Measurements from ENCODE around the gene PHAF1.

The PHAF1 gene

GRCh38 chr16:67150833-67151396, 41.2 kb downstream of the PHAF1 start, which contains the start of gene B3GNT9:
B3GNT9 (minus strand) TSS chr16:67150998; CDS start chr16:67150485, 513 bp downstream.
- no peak within 1 kb of the TSS for H3K4me2 ChIP-seq (ENCODE audit: insufficient read depth, low read length)
- DNase-seq (no peak), ATAC-seq (ENCODE audit: insufficient read depth, low read depth) (no peak)
- no peak within 1 kb of the TSS for H2AFZ ChIP-seq (ENCODE audit: low read depth, low read length)
- no peaks in the 10 kb centered on the region for H3K9me3 ChIP-seq (ENCODE audit: insufficient read depth, low read length, severe bottlenecking)
- no peak within 1 kb of the TSS for H3K4me3 ChIP-seq (ENCODE audit: low read depth in 1 of 2, low read length in 2 of 2)
- no peak within 1 kb of the TSS for H3K27ac ChIP-seq (ENCODE audit: low read length)
- TF ChIP-seq, protein P1, sequence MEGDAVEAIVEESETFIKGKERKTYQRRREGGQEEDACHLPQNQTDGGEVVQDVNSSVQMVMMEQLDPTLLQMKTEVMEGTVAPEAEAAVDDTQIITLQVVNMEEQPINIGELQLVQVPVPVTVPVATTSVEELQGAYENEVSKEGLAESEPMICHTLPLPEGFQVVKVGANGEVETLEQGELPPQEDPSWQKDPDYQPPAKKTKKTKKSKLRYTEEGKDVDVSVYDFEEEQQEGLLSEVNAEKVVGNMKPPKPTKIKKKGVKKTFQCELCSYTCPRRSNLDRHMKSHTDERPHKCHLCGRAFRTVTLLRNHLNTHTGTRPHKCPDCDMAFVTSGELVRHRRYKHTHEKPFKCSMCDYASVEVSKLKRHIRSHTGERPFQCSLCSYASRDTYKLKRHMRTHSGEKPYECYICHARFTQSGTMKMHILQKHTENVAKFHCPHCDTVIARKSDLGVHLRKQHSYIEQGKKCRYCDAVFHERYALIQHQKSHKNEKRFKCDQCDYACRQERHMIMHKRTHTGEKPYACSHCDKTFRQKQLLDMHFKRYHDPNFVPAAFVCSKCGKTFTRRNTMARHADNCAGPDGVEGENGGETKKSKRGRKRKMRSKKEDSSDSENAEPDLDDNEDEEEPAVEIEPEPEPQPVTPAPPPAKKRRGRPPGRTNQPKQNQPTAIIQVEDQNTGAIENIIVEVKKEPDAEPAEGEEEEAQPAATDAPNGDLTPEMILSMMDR (IDR thresholded peaks at IDR 0.05; ENCODE audit: borderline replicate concordance, extremely low read depth, low read length, poor library complexity, severe bottlenecking): no peak
- no peak for TF ChIP-seq EZH2 (IDR thresholded peaks at IDR 0.05; ENCODE audit: borderline replicate concordance, low read depth, low read length, severe bottlenecking)
- no peak within 1 kb of the TSS for H3K9ac ChIP-seq (ENCODE audit: low read depth, low read length)
- no peaks in the 10 kb centered on the region for H3K79me2 ChIP-seq (ENCODE audit: insufficient read depth, low read length)
- peaks cover 12% of the 10 kb centered on the region for H3K4me1 ChIP-seq (ENCODE audit: insufficient read depth, low read length)
- peaks cover 34% of the 10 kb centered on the region for H3K36me3 ChIP-seq (ENCODE audit: insufficient read depth, low read length)
- H4K20me1 ChIP-seq (ENCODE audit: insufficient read depth, low read length): peaks cover 21% of the 10 kb centered on the region
- no peaks in the 10 kb centered on the region for H3K27me3 ChIP-seq (ENCODE audit: insufficient read depth, low read length, poor library complexity)

DNA sequence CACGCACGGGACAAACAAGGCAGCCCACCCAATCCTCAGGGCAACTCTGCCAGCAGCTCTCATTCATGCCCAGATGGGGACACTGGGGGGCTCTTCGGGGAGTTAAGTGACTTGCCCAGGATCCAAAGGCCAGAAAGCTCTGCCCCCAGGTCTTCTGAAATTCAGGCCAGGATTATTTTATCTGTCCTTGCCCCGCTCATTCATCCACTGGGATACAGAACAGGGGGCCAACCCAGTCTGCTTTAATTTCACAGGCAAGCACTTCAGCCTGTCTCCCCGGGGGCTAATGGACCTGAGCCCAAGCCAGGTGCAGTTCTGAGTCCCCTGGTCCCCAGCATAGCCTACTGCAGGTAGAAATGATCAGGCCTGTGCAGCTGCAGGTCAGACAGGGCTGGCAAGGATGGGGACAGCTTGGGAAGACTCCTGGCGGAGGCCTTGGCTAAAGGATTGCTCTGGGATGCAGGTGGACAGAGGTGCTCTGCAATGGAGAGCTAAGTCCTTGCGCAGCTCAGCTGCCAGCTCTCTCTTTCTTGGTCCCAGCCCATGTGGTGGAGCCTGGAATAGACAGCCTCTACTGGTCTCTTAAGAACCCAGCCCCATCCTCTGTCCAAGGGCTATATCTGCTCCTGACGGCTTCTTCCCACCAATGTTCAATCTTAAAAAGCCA, 41.8 kb downstream of the PHAF1 start:
- Histone ChIP-seq H4K20me1 (ENCODE audit: insufficient read depth, low read length) (peaks cover 27% of the 10 kb centered on the region), H3K27me3 (ENCODE audit: insufficient read depth, low read length, poor library complexity) (no peaks in the 10 kb centered on the region), H3K36me3 (ENCODE audit: insufficient read depth, low read length) (peaks cover 28% of the 10 kb centered on the region), H3K4me2 (ENCODE audit: insufficient read depth, low read length) (no peak overlapping the region), H3K9ac (ENCODE audit: low read depth, low read length) (no peak overlapping the region), H3K79me2 (ENCODE audit: insufficient read depth, low read length) (no peaks in the 10 kb centered on the region), H2AFZ (ENCODE audit: low read depth, low read length) (no peak overlapping the region), H3K4me1 (ENCODE audit: insufficient read depth, low read length) (peaks cover 13% of the 10 kb centered on the region), H3K27ac (ENCODE audit: low read length) (no peak overlapping the region), H3K4me3 (ENCODE audit: low read depth in 1 of 2, low read length in 2 of 2) (no peak overlapping the region), H3K9me3 (ENCODE audit: insufficient read depth, low read length, severe bottlenecking) (no peaks in the 10 kb centered on the region)
- no peak for TF ChIP-seq EZH2 (IDR thresholded peaks at IDR 0.05; ENCODE audit: borderline replicate concordance, low read depth, low read length, severe bottlenecking)
- TF ChIP-seq, protein P1 (IDR thresholded peaks at IDR 0.05; ENCODE audit: borderline replicate concordance, extremely low read depth, low read length, poor library complexity, severe bottlenecking): no peak
- ATAC-seq (ENCODE audit: insufficient read depth, low read depth) (no peak), DNase-seq (no peak)

DNA sequence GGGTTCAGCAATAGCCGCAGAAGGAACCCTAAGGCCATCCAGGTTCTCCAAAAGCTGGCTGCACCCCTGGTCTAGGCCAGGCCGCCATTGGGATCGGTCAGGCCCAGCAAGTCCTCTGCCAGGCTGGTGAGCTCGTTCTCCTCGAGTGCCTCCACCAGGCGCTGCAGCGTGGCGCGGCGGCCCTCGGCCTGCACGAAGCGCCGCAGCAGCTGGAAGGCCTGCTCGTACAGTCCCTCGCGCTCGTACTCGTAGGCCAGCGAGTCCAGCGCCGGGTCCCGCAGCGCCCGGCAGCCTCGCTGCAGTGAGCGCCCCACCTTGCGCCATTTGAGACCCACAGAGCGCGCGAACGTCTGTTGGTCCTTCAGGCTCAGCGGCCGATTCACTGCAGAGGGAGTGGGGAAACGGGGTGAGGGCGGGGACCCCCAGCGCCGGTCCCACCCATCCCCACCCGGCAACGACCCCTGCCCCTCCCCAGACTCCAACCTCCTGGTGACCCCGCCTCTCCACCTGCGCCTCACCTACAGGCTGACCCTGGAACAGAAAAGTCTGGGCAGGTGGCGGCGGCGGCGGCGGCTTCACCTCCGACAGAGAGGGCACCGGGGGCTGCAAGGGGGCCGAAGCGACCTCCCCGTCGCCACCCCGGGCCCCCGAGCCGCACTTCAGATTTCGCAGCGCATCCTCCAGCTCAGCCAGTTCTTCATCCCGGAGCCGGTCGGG, 45.0 kb downstream of the PHAF1 start:
- Histone ChIP-seq H3K27ac (ENCODE audit: low read length) (no peak overlapping the region), H3K27me3 (ENCODE audit: insufficient read depth, low read length, poor library complexity) (no peaks in the 10 kb centered on the region), H3K4me1 (ENCODE audit: insufficient read depth, low read length) (peaks cover 31% of the 10 kb centered on the region), H4K20me1 (ENCODE audit: insufficient read depth, low read length) (peaks cover 35% of the 10 kb centered on the region), H3K79me2 (ENCODE audit: insufficient read depth, low read length) (no peaks in the 10 kb centered on the region), H3K4me3 (ENCODE audit: low read depth in 1 of 2, low read length in 2 of 2) (peak overlapping the region in 1 of 2 experiments; percentile 38; a peak in 1 of 4 replicates), H3K4me2 (ENCODE audit: insufficient read depth, low read length) (peak overlapping the region; percentile 62), H3K36me3 (ENCODE audit: insufficient read depth, low read length) (peaks cover 4% of the 10 kb centered on the region; the same call in 1 of the 2 replicates), H3K9ac (ENCODE audit: low read depth, low read length) (no peak overlapping the region), H3K9me3 (ENCODE audit: insufficient read depth, low read length, severe bottlenecking) (no peaks in the 10 kb centered on the region), H2AFZ (ENCODE audit: low read depth, low read length) (no peak overlapping the region)
- TF ChIP-seq EZH2 (IDR thresholded peaks at IDR 0.05; ENCODE audit: borderline replicate concordance, low read depth, low read length, severe bottlenecking): no peak
- TF ChIP-seq, protein P1 (IDR thresholded peaks at IDR 0.05; ENCODE audit: borderline replicate concordance, extremely low read depth, low read length, poor library complexity, severe bottlenecking): no peak
- DNase-seq: no peak
- ATAC-seq (ENCODE audit: insufficient read depth, low read depth): no peak

All from DND-41 (cell line).